HG03280 (cell line): Measurements from ENCODE around the gene PRPSAP1.
A peak's percentile ranks its signal among the peaks of the same experiment; 100 is the strongest.

ENCODE experiments used
- ATAC-seq: cut with Tn5 transposase; IDR thresholded peaks from one replicate; pipeline ENCODE4 v1.9.1; 2021; ENCODE audit warnings: mild to moderate bottlenecking, moderate library complexity; ENCODE audit not compliant: unreplicated experiment

PRPSAP1 gene

DNA sequence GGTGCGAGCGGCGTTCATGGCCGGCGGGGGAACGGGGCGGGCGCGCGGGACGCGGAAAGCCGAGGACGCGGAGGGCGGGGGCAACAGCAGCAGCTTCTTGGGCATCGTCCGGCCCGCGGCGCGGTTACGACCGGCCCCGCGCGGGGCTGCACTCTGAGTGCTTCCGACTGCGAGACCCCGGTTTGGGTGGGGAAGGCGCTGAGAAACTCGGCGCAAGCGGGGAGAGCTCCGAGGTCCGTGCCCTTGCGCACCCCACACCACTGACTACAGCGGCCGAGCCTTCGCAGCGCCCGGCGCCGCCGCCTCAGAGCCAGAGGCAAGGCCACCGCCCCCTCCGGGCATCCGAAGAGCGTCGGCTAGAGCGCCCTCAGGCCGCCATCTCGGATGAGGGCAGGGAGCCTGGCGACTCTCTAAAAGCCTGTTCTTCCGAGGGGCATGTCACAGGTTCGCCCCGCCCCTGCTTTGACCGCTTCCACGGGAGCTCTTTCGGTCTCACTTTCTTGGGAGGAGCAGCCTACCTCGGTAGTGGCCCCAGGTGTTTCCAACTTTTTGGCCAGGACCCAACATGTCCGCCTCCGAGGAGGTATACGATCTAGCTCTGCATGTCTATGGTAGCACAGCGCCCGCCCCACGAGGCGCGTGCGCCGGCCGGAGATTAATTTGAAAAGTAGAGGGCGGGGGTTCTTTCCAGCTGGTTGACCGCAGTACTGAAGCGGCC is at the start of gene PRPSAP1:
TSS of gene PRPSAP1 (minus strand) at position 318 of the 718 bp plus-strand sequence. CDS start at position 105, 213 bp downstream.
- ATAC-seq: peak; percentile 87

- ATAC-seq: no peak
These were observed 49.0 kb upstream of the PRPSAP1 start for GRCh38 chr17:76402711-76403110.

- ATAC-seq: no peak
These were observed 45.8 kb upstream of the PRPSAP1 start for GRCh38 chr17:76399175-76400172.

DNA sequence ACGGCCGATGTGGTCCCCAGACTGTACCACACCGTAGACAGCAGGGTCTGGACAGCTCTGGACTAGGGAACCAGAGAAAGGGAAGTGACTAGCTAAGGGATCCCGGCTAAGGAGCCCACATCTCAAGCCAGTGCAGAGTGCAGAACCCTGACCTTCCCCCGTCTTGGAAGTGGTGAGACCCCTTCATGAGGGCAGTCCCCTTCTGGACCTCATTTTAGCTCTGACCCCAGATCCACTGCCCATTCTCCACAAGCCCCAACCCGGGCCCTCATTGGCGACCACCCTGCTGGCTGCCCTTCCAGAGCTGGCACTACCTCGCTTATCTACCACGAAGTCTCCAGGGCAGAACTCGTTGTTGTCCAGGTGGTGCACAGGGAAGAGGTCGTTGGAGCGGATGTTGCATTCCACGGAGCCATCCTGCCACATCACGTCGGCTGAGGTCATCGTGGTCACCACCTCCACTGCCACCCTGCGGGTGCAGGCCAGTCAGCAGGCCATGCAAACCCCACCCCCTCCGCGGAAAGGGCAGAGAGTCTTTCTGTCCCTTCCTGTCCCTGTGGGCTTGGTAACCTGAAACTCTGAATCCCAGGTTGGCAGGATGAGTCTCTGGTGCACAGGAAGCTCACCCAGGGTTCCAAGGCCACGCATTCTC is 44.9 kb upstream of the PRPSAP1 start:
- ATAC-seq: no peak

DNA sequence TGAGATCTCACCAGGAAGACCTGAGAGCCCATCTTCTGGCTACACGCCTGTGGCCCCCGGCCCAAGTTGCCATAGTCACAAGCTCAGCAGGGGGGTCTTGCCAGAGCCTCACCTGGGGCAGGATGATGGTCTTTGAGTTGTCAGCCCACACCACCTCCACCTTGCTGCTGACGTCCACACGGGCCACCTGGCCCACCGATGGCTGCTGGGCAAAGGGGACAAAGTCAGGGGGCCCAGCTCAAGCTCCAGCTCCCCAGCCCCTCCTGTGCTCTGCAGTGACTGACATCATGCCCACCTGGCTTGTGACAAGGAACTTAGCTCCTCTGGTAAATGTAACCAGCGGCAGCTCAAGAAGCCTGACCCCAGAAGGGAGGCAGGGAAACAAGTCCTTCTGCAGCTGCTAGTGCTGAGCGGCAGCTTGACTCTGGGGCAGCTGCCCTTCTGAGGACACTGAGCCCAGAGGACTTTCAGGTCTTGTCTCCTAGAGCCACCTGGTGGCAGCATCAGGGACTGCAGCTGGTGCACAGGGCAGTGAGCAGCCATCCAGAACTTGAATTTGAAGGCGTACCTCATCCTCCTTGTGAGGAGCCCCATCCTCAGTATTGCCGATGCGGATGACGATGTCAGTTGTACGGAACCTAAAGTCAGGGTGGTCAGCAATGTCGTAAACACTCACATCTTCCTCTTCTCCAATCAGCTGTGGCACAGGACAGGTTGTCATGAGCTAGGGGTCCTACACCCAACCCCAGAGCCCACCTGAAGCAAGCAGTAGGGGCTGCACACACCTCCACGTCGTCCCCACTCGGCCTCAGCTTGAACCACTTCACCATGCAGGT is 44.2 kb upstream of the PRPSAP1 start:
- no peak for ATAC-seq

DNA sequence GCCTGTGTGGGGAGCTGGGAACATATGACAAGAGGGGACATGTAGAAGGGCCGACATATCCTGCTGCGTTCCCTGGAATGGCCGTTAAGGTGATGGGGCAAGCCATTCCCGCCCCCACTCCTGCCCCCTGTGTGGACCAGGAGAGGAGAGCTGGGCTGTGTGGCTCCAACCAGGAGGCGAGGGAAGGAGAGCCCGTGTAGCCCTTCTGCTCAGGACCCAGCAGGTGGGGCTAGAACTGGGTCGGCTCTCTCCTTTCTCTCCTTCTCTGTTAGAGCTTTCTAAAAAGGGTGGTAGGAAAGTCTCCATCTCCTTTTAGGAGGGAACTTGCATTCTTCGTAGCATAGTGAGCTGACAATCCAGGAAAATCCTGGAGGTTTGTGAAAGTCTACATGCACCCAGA is 43.5 kb upstream of the PRPSAP1 start:
- no peak for ATAC-seq

GRCh38 chr17:76395980-76396379 is 42.3 kb upstream of the PRPSAP1 start:
- ATAC-seq: no peak

DNA sequence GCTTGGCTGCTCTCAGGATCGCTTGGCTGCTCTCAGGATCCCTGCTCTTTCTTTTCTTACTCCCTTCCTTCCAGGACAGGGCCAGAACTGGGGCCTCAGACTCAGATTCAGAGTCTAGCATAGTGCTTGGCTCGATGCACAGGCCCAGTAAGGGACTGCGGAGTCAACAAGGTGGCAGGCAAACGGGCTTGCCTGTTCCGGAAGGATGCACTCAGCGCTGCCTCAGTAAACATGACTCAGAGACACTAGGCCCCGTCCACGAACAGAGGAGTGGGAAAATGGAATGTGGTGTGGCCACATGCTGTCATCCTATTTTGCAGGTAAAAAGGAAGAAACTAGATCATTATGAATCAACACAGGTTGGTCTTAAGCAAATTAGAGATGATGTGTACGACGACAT is 40.5 kb upstream of the PRPSAP1 start:
- ATAC-seq: no peak

DNA sequence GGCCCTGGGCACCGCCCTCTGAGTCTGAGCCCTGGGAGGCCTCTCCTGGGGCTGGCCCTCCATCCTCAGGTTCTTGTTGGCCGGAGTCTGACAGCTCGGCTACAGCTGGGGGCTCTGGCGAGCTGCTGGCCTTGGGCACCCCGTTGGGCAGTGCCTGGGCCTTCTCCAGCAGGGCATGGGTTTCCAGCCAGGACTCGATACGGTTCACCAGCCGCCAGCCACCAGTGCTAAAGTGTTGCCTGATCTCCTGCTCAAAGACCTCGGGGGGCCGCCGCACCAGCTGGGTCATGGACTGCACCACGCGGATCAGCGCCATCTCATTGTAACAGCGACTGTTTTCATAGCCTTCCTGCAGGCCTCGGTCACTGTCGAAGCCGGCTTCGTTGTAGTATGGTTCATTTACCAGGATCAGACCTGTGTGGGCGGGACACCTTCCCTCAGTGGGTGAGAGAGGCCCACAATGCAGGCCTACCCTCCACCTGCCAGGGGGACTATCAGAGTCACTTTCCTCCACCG is 37.5 kb upstream of the PRPSAP1 start:
- ATAC-seq: no peak

- no peak for ATAC-seq
These were observed 36.3 kb upstream of the PRPSAP1 start for GRCh38 chr17:76390003-76390421.

- ATAC-seq: no peak
These were observed 35.5 kb upstream of the PRPSAP1 start for GRCh38 chr17:76388966-76389888.

GRCh38 chr17:76386966-76387765 is 33.5 kb upstream of the PRPSAP1 start:
- no peak for ATAC-seq

- no peak for ATAC-seq
These were observed 32.4 kb upstream of the PRPSAP1 start for GRCh38 chr17:76385892-76386786.

DNA sequence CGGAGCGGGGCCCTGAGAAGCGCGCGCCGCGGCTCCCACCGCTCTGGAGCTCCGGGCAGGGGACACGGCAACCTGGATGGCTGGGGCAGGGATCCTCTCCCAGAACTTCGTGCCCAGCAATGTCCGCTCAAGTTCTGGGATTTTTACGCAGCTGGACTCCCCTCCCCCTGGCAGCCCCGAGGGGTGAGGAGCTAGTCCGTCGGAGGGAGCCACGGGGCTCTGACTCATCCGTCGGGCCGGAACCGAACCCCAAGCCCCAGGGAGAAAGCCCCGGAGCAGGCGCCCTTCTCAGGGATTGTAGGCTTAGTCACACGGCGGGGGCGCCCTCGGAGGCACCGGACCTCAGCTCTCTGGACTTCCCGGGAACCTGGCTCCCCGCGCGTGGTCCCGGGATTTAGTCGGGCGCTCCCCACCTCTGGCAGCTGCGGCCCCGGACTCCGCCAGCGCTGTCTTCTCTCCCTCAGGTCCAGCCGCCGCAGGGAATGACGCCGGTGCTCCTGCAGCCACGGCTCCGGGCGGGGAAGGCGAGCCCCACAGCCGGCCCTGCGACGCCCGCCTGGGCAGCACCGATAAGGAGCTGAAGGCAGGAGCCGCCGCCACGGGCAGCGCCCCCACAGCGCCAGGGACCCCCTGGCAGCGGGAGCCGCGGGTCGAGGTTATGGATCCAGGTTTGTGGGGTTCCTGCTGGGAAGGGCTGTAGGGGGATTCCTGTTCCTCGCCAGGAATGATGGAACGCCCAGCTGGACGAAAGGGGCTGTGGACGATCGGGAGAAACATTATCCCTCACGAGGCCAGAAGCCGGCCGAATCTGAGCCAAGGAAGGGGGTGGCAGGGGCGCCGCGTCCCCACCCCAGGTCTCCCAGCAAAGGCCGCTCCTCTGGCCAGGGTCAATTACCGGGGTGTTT is 31.5 kb upstream of the PRPSAP1 start:
- ATAC-seq: no peak

DNA sequence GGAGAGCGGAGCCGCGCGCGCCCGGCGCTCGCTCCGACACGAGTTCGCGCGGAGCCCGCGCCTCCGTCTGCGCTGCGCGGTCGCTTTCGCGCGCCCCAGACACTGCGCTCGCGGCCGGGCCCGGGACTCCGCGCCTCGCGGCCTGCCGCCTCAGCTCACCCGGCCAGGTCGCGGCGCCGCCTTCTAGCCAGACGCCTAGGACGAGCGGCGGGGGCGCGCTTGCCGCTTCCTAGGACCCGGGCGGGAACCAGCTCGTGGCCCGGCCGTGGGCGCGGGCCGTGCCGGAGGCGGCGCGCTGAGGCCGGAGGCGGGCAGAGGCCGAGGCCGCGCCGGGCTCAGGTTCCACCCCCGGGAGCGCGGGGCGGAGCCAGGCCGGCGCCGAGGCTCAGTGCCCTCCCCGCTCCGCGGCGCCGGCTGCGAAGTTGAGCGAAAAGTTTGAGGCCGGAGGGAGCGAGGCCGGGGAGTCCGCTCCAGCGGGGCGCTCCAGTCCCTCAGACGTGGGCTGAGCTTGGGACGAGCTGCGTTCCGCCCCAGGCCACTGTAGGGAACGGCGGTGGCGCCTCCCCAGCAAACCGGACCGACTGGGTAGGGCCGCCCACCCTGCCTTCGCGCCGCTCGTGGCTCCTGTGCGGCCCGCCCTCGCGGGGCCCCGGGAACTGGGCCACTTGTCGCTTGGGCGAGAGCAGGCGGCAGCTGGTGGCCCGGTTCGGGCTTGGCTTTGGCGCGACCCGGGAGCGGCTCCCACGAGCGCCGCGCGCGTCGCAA is 30.7 kb upstream of the PRPSAP1 start, which contains the start of gene SPHK1:
TSS of gene SPHK1 (plus strand) at position 388 of the 765 bp plus-strand sequence. CDS start 1,036 bp downstream, outside the sequence.
- ATAC-seq: peak; percentile 67
